Type B pancreatic cell (in vitro differentiated cells): ENCODE measurements around the gene PDX1. TPM values are rescaled to one million over a fixed set of nuclear protein-coding genes. Genes with fewer than 3 reads are reported as not detected.

Experiments used
- DNase-seq: peaks from one replicate; pipeline ENCODE4 v3.0.0; 2021; ENCODE audit warnings: mixed read lengths; ENCODE audit not compliant: unreplicated experiment; ENCODE audit errors: extremely low spot score
- H3K27ac Mint-ChIP-seq: 2 replicates; pipeline ENCODE4 v1.8.0; 2021; ENCODE audit warnings: mild to moderate bottlenecking, mixed read lengths
- H3K27me3 Mint-ChIP-seq: 2 replicates; pipeline ENCODE4 v1.8.0; 2021; ENCODE audit warnings: mixed read lengths
- H3K36me3 Mint-ChIP-seq: 2 replicates; pipeline ENCODE4 v1.8.0; 2021; ENCODE audit warnings: mixed read lengths
- H3K4me1 Mint-ChIP-seq: one replicate; pipeline ENCODE4 v1.8.0; 2021; ENCODE audit warnings: mixed read lengths; ENCODE audit not compliant: unreplicated experiment
- H3K4me3 Mint-ChIP-seq: 2 replicates; pipeline ENCODE4 v1.8.0; 2021; ENCODE audit warnings: mild to moderate bottlenecking, mixed read lengths
- H3K9me3 Mint-ChIP-seq: 2 replicates; pipeline ENCODE4 v1.8.0; 2021; ENCODE audit warnings: mixed read lengths
- CTCF ChIP-seq: fragments of 200-600 bp; sonication (generic); conservative IDR thresholded peaks from 2 replicates; pipeline ENCODE4 v1.5.0; 2021; ENCODE audit warnings: antibody characterized with exemption, mild to moderate bottlenecking
- total RNA-seq: library from RNA; stranded (reverse); gene quantifications from 2 replicates; pipeline ENCODE4 v1.2.1, GENCODE V29; 2021; ENCODE audit warnings: low replicate concordance

Gene PDX1
- total RNA-seq, 1 donor from 2014 or later = 7.1 TPM

- Mint-ChIP-seq H3K36me3 (no peaks in the 10 kb centered on the region), H3K9me3 (no peaks in the 10 kb centered on the region), H3K27ac (no peak overlapping the region), H3K27me3 (peaks cover 92% of the 10 kb centered on the region), H3K4me1 (no peaks in the 10 kb centered on the region), H3K4me3 (no peak overlapping the region)
- DNase-seq = no peak
- TF ChIP-seq CTCF = no peak
Observed at GRCh38 chr13:27905650-27906049, 14.2 kb upstream of the PDX1 start.

DNA sequence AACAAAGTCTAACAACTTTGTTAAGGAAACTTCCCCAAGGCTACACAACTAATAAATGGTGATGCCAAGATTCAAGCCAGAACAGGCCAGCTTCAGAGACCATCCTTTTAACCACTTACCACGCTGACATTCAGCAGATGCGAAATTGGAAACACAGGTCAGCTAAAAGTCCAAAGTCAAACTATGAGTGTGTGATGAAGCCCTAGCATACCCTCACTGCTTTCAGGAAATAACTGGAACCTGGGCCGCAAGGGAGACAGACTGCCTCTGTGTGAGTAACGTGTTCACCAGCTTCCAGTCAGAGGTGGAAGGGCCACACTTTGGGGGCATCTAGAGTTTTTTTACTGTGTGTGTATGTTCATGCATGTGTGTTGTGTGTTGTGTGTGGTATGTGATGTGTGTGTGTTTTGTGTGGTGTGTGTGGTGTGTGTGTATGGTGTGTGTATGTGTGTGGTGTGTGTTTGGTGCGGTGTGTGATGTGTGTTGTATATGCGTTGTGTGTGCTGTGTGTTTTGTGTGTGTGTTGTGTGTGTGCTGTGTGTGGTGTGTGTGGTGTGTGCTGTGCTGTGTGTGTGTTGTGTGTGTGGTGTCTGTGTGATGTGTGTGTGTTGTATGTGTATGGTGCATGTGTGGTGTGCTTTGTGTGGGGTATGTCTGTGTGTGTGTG, 12.5 kb upstream of the PDX1 start:
- Mint-ChIP-seq H3K36me3 (no peaks in the 10 kb centered on the region), H3K9me3 (no peaks in the 10 kb centered on the region), H3K4me1 (no peaks in the 10 kb centered on the region), H3K27me3 (peaks cover 95% of the 10 kb centered on the region), H3K27ac (no peak overlapping the region), H3K4me3 (no peak overlapping the region)
- no peak for DNase-seq
- TF ChIP-seq CTCF = no peak

GRCh38 chr13:27909378-27909777, 10.4 kb upstream of the PDX1 start:
- no peak for TF ChIP-seq CTCF
- peaks cover 98% of the 10 kb centered on the region for H3K27me3 Mint-ChIP-seq
- no peak overlapping the region for H3K27ac Mint-ChIP-seq
- DNase-seq = no peak
- no peaks in the 10 kb centered on the region for H3K4me1 Mint-ChIP-seq
- no peaks in the 10 kb centered on the region for H3K36me3 Mint-ChIP-seq
- H3K4me3 Mint-ChIP-seq = no peak overlapping the region
- no peaks in the 10 kb centered on the region for H3K9me3 Mint-ChIP-seq

- no peak for DNase-seq
- Mint-ChIP-seq H3K9me3 (no peaks in the 10 kb centered on the region), H3K27me3 (peaks cover 96% of the 10 kb centered on the region), H3K27ac (no peak overlapping the region), H3K36me3 (no peaks in the 10 kb centered on the region), H3K4me3 (no peak overlapping the region), H3K4me1 (no peaks in the 10 kb centered on the region)
- no peak for TF ChIP-seq CTCF
Observed at GRCh38 chr13:27911521-27911920, 8.3 kb upstream of the PDX1 start.

DNA sequence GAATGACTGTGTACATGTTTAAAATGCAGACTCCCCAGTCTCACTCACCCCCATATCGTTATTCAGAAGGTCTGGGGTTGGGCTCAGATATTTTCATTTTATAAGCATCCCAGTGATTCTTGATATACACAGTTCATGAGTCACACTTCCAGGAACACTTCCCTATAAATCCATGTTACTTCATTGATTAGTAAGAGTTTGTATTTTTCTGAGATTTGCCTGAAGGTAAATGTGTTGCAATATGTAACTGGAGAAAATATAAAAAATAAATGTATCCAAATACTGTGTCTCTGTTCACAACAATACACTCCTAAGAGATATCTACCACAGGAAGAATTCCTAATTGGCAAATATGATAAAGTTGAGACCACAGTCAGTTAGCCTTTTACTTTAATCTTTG, 6.6 kb upstream of the PDX1 start:
- Mint-ChIP-seq H3K27me3 (peaks cover 98% of the 10 kb centered on the region), H3K4me1 (peaks cover 4% of the 10 kb centered on the region), H3K36me3 (no peaks in the 10 kb centered on the region), H3K4me3 (no peak overlapping the region), H3K9me3 (no peaks in the 10 kb centered on the region), H3K27ac (no peak overlapping the region)
- no peak for DNase-seq
- no peak for TF ChIP-seq CTCF
